Occipital lobe (tissue), 3 donors: Measurements from ENCODE around the gene MEF2A. TPM values are rescaled to one million over a fixed set of nuclear protein-coding genes. Genes with fewer than 3 reads are reported as not detected.

ENCODE experiments used
- DNase-seq: peaks from one replicate; lab custom pipeline; 2025; lab: John Stamatoyannopoulos, UW
- small RNA-seq: library from RNA; depleted of rRNA; stranded (forward); fragments of <200 nt; gene quantifications from one replicate; pipeline ENCODE3, GENCODE V24; 2014
- total RNA-seq: library from RNA; depleted of rRNA; stranded (reverse); fragments of >200 nt; gene quantifications from one replicate; pipeline ENCODE4 v1.2.3, GENCODE V29; 2014

MEF2A gene
- total RNA-seq, 1 donor from 2014 or later = 46.5 TPM

GRCh38 chr15:99762288-99762687, 196.5 kb downstream of the MEF2A start:
- DNase-seq = no peak

- no peak for DNase-seq
Measured at GRCh38 chr15:99763827-99764226, 198.0 kb downstream of the MEF2A start.

GRCh38 chr15:99764522-99764921, 198.7 kb downstream of the MEF2A start:
- no peak for DNase-seq

Small RNAs within 50 kb of the gene (small RNA-seq; reads per million reads assigned to genes)
- gene RF00019 = not detected

Other genes starting within 250 kb of the MEF2A start
- 23.9 TPM for gene LYSMD4, start 167.5 kb downstream of the MEF2A start, total RNA-seq